SJCRH30 (cell line): ENCODE results near the gene QRSL1. TPM values are rescaled to one million over a fixed set of nuclear protein-coding genes. Genes with fewer than 3 reads are reported as not detected.

Experiments
- DNase-seq, 2 experiments: peaks; one replicate each; pipeline ENCODE4 v3.0.0-alpha.2; 2015 to 2020
- H3K27ac ChIP-seq: fragments of 250-450 bp; sonication (Bioruptor Pico); 2 replicates; pipeline ENCODE4 v1.5.1; 2020; ENCODE audit warnings: mild to moderate bottlenecking, moderate library complexity
- H3K27me3 ChIP-seq: fragments of 250-450 bp; sonication (Bioruptor Pico); 2 replicates; pipeline ENCODE4 v1.5.1; 2020; ENCODE audit warnings: mild to moderate bottlenecking, moderate library complexity
- H3K36me3 ChIP-seq: fragments of 250-450 bp; sonication (Bioruptor Pico); 2 replicates; pipeline ENCODE4 v1.5.1; 2020; ENCODE audit warnings: mild to moderate bottlenecking, moderate library complexity
- H3K4me1 ChIP-seq: fragments of 250-450 bp; sonication (Bioruptor Pico); 2 replicates; pipeline ENCODE4 v1.5.1; 2020; ENCODE audit warnings: mild to moderate bottlenecking, moderate library complexity
- H3K4me3 ChIP-seq: fragments of 250-450 bp; sonication (Bioruptor Pico); 2 replicates; pipeline ENCODE4 v1.5.1; 2020; ENCODE audit warnings: mild to moderate bottlenecking, moderate library complexity
- H3K9me3 ChIP-seq: fragments of 250-450 bp; sonication (Bioruptor Pico); replicated peaks from 2 replicates; pipeline ENCODE4 v1.5.1; 2020; ENCODE audit warnings: mild to moderate bottlenecking, moderate library complexity
- total RNA-seq: library from RNA; depleted of rRNA; stranded (reverse); fragments of >200 nt; shearing (Covaris generic); gene quantifications from 2 replicates; pipeline ENCODE4 v1.2.3, GENCODE V29; 2014; rRNA removed

The QRSL1 gene
- total RNA-seq, 1 experiment from 2014 or later, result 17.3 TPM

DNA sequence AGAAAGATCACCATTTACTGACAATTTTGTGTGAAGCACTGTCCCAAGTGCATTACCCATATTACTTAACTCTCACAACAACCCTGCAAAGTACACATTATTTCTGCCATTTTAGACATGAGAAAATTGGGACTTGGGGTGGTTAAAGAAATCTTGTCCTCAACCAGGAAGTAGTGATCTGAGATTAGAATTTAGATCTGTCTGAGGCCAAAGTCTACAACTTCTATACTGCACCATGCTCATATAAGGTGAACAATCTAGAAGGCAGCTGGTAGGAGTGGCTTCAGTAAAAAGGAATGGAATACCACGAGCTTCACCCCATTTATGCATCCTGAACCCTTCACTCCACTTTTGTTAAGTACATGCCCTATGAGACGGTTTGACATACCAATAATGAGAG, 87.6 kb downstream of the QRSL1 start:
- Histone ChIP-seq H3K27ac (no peak overlapping the region), H3K27me3 (no peaks in the 10 kb centered on the region), H3K9me3 (no peaks in the 10 kb centered on the region), H3K36me3 (no peaks in the 10 kb centered on the region), H3K4me1 (no peaks in the 10 kb centered on the region), H3K4me3 (no peak overlapping the region)
- DNase-seq, result no peak

Other genes with a start within 250 kb of the QRSL1 start
- 8.4 and 8.5 TPM in 2 replicates for gene RTN4IP1, start 80 bp upstream of the QRSL1 start, total RNA-seq